RWPE2 (cell line): Measurements from ENCODE around the gene TSPAN12.
A peak's percentile ranks its signal among the peaks of the same experiment; 100 is the strongest.

Experiments used
- ATAC-seq: fragments of 200-7000 bp; cut with Tn5 transposase; 3 replicates; pipeline ENCODE4 v1.9.1; 2021; ENCODE audit warnings: low read depth
- DNase-seq: peaks from one replicate; pipeline ENCODE4 v3.0.0-alpha.2; 2020; ENCODE audit warnings: low spot score
- H3K27ac ChIP-seq: fragments of 450-650 bp; 2 replicates; pipeline ENCODE4 v1.5.1; 2017; ENCODE audit warnings: mild to moderate bottlenecking; ENCODE audit not compliant: poor library complexity, severe bottlenecking
- H3K27me3 ChIP-seq: fragments of 250-450 bp; sonication (Bioruptor Pico); 2 replicates; pipeline ENCODE4 v1.5.1; 2021; ENCODE audit warnings: mild to moderate bottlenecking, moderate library complexity; ENCODE audit not compliant: insufficient read depth, poor library complexity, severe bottlenecking
- H3K36me3 ChIP-seq: fragments of 250-450 bp; sonication (Bioruptor Pico); 2 replicates; pipeline ENCODE4 v1.5.1; 2020; ENCODE audit warnings: low read depth, mild to moderate bottlenecking, moderate library complexity
- H3K4me1 ChIP-seq: fragments of 250-450 bp; sonication (Bioruptor Pico); 2 replicates; pipeline ENCODE4 v1.5.1; 2021; ENCODE audit warnings: mild to moderate bottlenecking, moderate library complexity; ENCODE audit not compliant: insufficient read depth, poor library complexity, severe bottlenecking
- H3K4me3 ChIP-seq: fragments of 250-450 bp; sonication (Bioruptor Pico); 2 replicates; pipeline ENCODE4 v1.5.1; 2021; ENCODE audit warnings: mild to moderate bottlenecking, moderate library complexity; ENCODE audit not compliant: severe bottlenecking
- H3K9me3 ChIP-seq: fragments of 250-450 bp; sonication (Bioruptor Pico); 2 replicates; pipeline ENCODE4 v1.5.1; 2021; ENCODE audit warnings: mild to moderate bottlenecking, moderate library complexity; ENCODE audit not compliant: severe bottlenecking
- CTCF ChIP-seq: fragments of 450-650 bp; IDR thresholded peaks from one replicate; pipeline ENCODE4 v1.5.1; 2017; ENCODE audit warnings: mild to moderate bottlenecking, moderate library complexity; ENCODE audit not compliant: poor library complexity, severe bottlenecking

TSPAN12 gene

DNA sequence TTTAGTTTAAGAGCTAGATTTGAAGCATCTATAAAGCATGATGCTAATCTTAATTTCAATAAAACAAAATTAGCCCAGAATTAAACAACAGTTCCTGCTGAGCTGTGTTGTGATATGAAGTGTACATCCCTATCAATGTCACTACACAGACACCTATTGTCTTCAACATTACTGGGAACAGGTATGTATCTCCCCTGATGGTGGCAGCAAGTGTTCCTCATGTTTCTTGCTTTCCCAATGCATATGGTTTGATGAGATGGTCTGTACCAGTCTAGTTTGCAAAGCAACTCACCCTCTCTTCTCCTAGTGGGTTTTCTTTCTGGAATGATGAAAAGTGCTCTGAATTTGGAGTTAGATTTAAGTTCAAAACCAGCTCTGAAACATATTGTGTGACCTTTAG, 38.1 kb downstream of the TSPAN12 start:
- DNase-seq (no peak), ATAC-seq (0 out of 3 replicates have a peak, but pooled peaks have one; percentile 17)
- no peak for TF ChIP-seq CTCF
- no peak overlapping the region for H3K4me3 ChIP-seq
- H3K9me3 ChIP-seq: no peaks in the 10 kb centered on the region
- no peaks in the 10 kb centered on the region for H3K27me3 ChIP-seq
- no peaks in the 10 kb centered on the region for H3K36me3 ChIP-seq
- no peak overlapping the region for H3K27ac ChIP-seq
- H3K4me1 ChIP-seq: no peaks in the 10 kb centered on the region

- Histone ChIP-seq H3K27ac (no peak overlapping the region), H3K36me3 (no peaks in the 10 kb centered on the region), H3K9me3 (no peaks in the 10 kb centered on the region), H3K27me3 (no peaks in the 10 kb centered on the region), H3K4me1 (no peaks in the 10 kb centered on the region), H3K4me3 (no peak overlapping the region)
- DNase-seq (no peak), ATAC-seq (no peak)
- TF ChIP-seq CTCF: no peak
Measured at GRCh38 chr7:120817851-120818250, 40.1 kb downstream of the TSPAN12 start.

GRCh38 chr7:120814253-120814939, 43.5 kb downstream of the TSPAN12 start:
- no peak for DNase-seq
- ATAC-seq: no peak
- TF ChIP-seq CTCF: no peak
- no peaks in the 10 kb centered on the region for H3K27me3 ChIP-seq
- H3K4me1 ChIP-seq: no peaks in the 10 kb centered on the region
- H3K36me3 ChIP-seq: no peaks in the 10 kb centered on the region
- H3K4me3 ChIP-seq: no peak overlapping the region
- no peak overlapping the region for H3K27ac ChIP-seq
- no peaks in the 10 kb centered on the region for H3K9me3 ChIP-seq

- no peak overlapping the region for H3K27ac ChIP-seq
- DNase-seq (no peak), ATAC-seq (no peak)
- no peak for TF ChIP-seq CTCF
- no peaks in the 10 kb centered on the region for H3K4me1 ChIP-seq
- no peaks in the 10 kb centered on the region for H3K36me3 ChIP-seq
- H3K9me3 ChIP-seq: no peaks in the 10 kb centered on the region
- no peaks in the 10 kb centered on the region for H3K27me3 ChIP-seq
- H3K4me3 ChIP-seq: no peak overlapping the region
Measured at GRCh38 chr7:120813546-120814252, 44.2 kb downstream of the TSPAN12 start.

GRCh38 chr7:120813089-120813488, 44.9 kb downstream of the TSPAN12 start:
- H3K4me1 ChIP-seq: no peaks in the 10 kb centered on the region
- H3K27me3 ChIP-seq: no peaks in the 10 kb centered on the region
- no peaks in the 10 kb centered on the region for H3K9me3 ChIP-seq
- no peaks in the 10 kb centered on the region for H3K36me3 ChIP-seq
- no peak for TF ChIP-seq CTCF
- H3K4me3 ChIP-seq: no peak overlapping the region
- no peak for ATAC-seq
- no peak overlapping the region for H3K27ac ChIP-seq
- no peak for DNase-seq
